H1 (cell line): ENCODE results near the gene NAT10.

Experiments used
- ASH2L ChIP-seq: fragments of 200-600, 300-600 bp; sonication (generic); IDR thresholded peaks from one replicate; pipeline ENCODE4 v1.7.1; 2017; ENCODE audit warnings: low read length
- BRCA1 ChIP-seq: IDR thresholded peaks from 2 replicates; pipeline ENCODE4 v1.6.1; 2012; ENCODE audit warnings: low read depth, low read length, improper control_type of control experiment
- CEBPB ChIP-seq: IDR thresholded peaks from 2 replicates; pipeline ENCODE4 v1.6.1; 2012; ENCODE audit warnings: low read depth, low read length
- CHD7 ChIP-seq: fragments of 300-600 bp; sonication (generic); IDR thresholded peaks from 2 replicates; pipeline ENCODE4 v1.7.1; 2012; ENCODE audit warnings: low read length, moderate library complexity, mild to moderate bottlenecking, inconsistent platforms; ENCODE audit not compliant: insufficient replicate concordance
- CTCF ChIP-seq, 3 experiments: IDR thresholded peaks; 1 replicate in 2 of 3; 2 replicates in 1 of 3; pipeline versions ENCODE4 v1.5.1 to v1.6.1; 2011; ENCODE audit warnings: low read length in 3 of 3, mild to moderate bottlenecking in 3 of 3, inconsistent platforms in 2 of 3, low read depth in 1 of 3, moderate library complexity in 1 of 3; ENCODE audit not compliant: insufficient read depth in 1 of 3; ENCODE audit errors: control extremely low read depth in 1 of 3
- EGR1 ChIP-seq: IDR thresholded peaks from 2 replicates; pipeline ENCODE4 v1.6.1; 2011; ENCODE audit warnings: low read depth, low read length, borderline replicate concordance
- EP300 ChIP-seq, 2 experiments: IDR thresholded peaks; 1 replicate in 1 of 2; 2 replicates in 1 of 2; pipeline ENCODE4 v1.6.1; 2011 to 2012; ENCODE audit warnings: low read depth in 2 of 2, low read length in 2 of 2, mild to moderate bottlenecking in 2 of 2, borderline replicate concordance in 1 of 2, inconsistent platforms in 1 of 2, moderate library complexity in 1 of 2
- FOSL1 ChIP-seq: IDR thresholded peaks from 2 replicates; pipeline ENCODE4 v1.6.1; 2011; ENCODE audit warnings: mild to moderate bottlenecking, low read depth, low read length, moderate library complexity; ENCODE audit not compliant: insufficient read depth
- SIX5 ChIP-seq: IDR thresholded peaks from 2 replicates; pipeline ENCODE4 v1.6.1; 2011; ENCODE audit warnings: mild to moderate bottlenecking, low read depth, low read length
- SP1 ChIP-seq: IDR thresholded peaks from 2 replicates; pipeline ENCODE4 v1.6.1; 2011; ENCODE audit warnings: low read depth, low read length

GRCh38 chr11:34165121-34165520, 59.7 kb downstream of the NAT10 start:
- no peak for TF ChIP-seq CEBPB
- no peak for TF ChIP-seq CTCF (IDR thresholded peaks at IDR 0.05; ENCODE audit: control extremely low read depth in 1 of 3, insufficient read depth in 1 of 3, low read depth in 1 of 3, low read length in 3 of 3)
- TF ChIP-seq CHD7, result no peak
- TF ChIP-seq EP300 (IDR thresholded peaks at IDR 0.05; ENCODE audit: borderline replicate concordance in 1 of 2, low read depth in 2 of 2, low read length in 2 of 2), result no peak
- TF ChIP-seq EGR1, result no peak
- TF ChIP-seq FOSL1, result no peak
- no peak for TF ChIP-seq ASH2L
- no peak for TF ChIP-seq SP1
- no peak for TF ChIP-seq SIX5
- TF ChIP-seq BRCA1, result no peak
